ENCODE measurements around the gene DRC3.

GRCh38 chr17:17993852-17994251 is 21.2 kb downstream of the DRC3 start:
- no peak for TF ChIP-seq CTCF (conservative IDR thresholded peaks at IDR 0.05; ENCODE audit: low read depth, low read length)
- TF ChIP-seq EZH2 (IDR thresholded peaks at IDR 0.05; ENCODE audit: borderline replicate concordance, low read depth, low read length, poor library complexity, severe bottlenecking) = no peak
